Measurements from ENCODE around the gene STK10.

Gene STK10

DNA sequence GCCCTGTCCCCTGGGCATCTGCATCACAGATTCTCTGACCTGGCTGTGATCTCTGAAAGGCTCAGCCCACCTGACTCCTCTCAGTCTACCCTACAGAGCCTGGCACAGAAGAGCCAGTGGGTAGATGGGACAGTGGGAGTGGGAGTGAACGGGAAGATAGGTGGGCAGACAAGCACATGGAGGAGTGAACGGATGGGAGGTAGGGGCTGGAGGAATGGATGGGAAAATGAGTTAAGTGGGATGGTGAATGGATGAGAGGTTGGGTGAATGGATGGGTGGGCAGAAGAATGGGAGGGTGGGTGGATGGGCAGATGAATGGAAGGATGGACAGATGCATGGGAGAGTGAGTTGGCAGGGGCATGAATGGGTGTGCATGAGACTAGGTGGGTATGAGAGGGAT lies 18.8 kb downstream of the STK10 start:
- Histone ChIP-seq H3K36me3 (no peaks in the 10 kb centered on the region), H3K4me3 (ENCODE audit: low read depth, low read length) (no peak overlapping the region), H3K27me3 (no peaks in the 10 kb centered on the region), H3K9me3 (no peaks in the 10 kb centered on the region), H3K4me1 (no peaks in the 10 kb centered on the region)
- TF ChIP-seq, protein P1, sequence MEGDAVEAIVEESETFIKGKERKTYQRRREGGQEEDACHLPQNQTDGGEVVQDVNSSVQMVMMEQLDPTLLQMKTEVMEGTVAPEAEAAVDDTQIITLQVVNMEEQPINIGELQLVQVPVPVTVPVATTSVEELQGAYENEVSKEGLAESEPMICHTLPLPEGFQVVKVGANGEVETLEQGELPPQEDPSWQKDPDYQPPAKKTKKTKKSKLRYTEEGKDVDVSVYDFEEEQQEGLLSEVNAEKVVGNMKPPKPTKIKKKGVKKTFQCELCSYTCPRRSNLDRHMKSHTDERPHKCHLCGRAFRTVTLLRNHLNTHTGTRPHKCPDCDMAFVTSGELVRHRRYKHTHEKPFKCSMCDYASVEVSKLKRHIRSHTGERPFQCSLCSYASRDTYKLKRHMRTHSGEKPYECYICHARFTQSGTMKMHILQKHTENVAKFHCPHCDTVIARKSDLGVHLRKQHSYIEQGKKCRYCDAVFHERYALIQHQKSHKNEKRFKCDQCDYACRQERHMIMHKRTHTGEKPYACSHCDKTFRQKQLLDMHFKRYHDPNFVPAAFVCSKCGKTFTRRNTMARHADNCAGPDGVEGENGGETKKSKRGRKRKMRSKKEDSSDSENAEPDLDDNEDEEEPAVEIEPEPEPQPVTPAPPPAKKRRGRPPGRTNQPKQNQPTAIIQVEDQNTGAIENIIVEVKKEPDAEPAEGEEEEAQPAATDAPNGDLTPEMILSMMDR (IDR thresholded peaks at IDR 0.05; ENCODE audit: low read depth, low read length) = no peak
- no peak for DNase-seq

- Histone ChIP-seq H3K36me3 (no peaks in the 10 kb centered on the region), H3K27me3 (no peaks in the 10 kb centered on the region), H3K9me3 (no peaks in the 10 kb centered on the region), H3K4me3 (ENCODE audit: low read depth, low read length) (no peak overlapping the region), H3K4me1 (no peaks in the 10 kb centered on the region)
- DNase-seq = no peak
- TF ChIP-seq, protein P1 (IDR thresholded peaks at IDR 0.05; ENCODE audit: low read depth, low read length) = no peak
Measured at GRCh38 chr5:172168311-172168710, 19.7 kb downstream of the STK10 start.

DNA sequence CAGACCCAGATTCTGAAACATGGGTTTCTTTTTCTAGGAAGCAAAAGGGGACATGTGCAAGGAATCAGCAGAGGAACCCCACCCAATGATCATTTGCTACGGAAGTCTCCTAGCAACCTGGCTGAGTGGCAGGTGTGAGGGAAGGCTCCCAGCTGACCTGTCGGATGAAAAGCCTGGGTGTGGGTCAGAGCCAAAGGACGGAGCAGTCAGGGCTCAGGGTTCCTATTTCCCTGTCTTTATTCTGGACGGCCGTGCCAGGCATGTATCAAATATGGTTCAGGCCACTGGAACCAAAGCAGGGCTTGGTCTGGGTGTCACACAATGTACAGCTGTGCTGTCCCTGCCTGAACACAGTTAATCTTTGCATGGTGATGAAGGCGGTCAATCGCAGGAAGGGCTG lies 20.1 kb downstream of the STK10 start:
- Histone ChIP-seq H3K27me3 (no peaks in the 10 kb centered on the region), H3K36me3 (no peaks in the 10 kb centered on the region), H3K4me3 (ENCODE audit: low read depth, low read length) (no peak overlapping the region), H3K9me3 (no peaks in the 10 kb centered on the region), H3K4me1 (no peaks in the 10 kb centered on the region)
- no peak for DNase-seq
- TF ChIP-seq, protein P1 (IDR thresholded peaks at IDR 0.05; ENCODE audit: low read depth, low read length) = no peak

GRCh38 chr5:172166030-172166826 lies 21.8 kb downstream of the STK10 start:
- H3K4me3 ChIP-seq (ENCODE audit: low read depth, low read length) = no peak overlapping the region
- TF ChIP-seq, protein P1 (IDR thresholded peaks at IDR 0.05; ENCODE audit: low read depth, low read length) = no peak
- no peaks in the 10 kb centered on the region for H3K27me3 ChIP-seq
- H3K36me3 ChIP-seq = no peaks in the 10 kb centered on the region
- H3K4me1 ChIP-seq = no peaks in the 10 kb centered on the region
- no peak for DNase-seq
- H3K9me3 ChIP-seq = no peaks in the 10 kb centered on the region

GRCh38 chr5:172165465-172165864 lies 22.6 kb downstream of the STK10 start:
- no peaks in the 10 kb centered on the region for H3K9me3 ChIP-seq
- H3K4me1 ChIP-seq = no peaks in the 10 kb centered on the region
- H3K36me3 ChIP-seq = no peaks in the 10 kb centered on the region
- no peaks in the 10 kb centered on the region for H3K27me3 ChIP-seq
- no peak for DNase-seq
- no peak overlapping the region for H3K4me3 ChIP-seq (ENCODE audit: low read depth, low read length)
- TF ChIP-seq, protein P1 (IDR thresholded peaks at IDR 0.05; ENCODE audit: low read depth, low read length) = no peak

GRCh38 chr5:172164769-172165212 lies 23.2 kb downstream of the STK10 start:
- Histone ChIP-seq H3K4me1 (no peaks in the 10 kb centered on the region), H3K27me3 (no peaks in the 10 kb centered on the region), H3K9me3 (no peaks in the 10 kb centered on the region), H3K36me3 (no peaks in the 10 kb centered on the region), H3K4me3 (ENCODE audit: low read depth, low read length) (no peak overlapping the region)
- DNase-seq = no peak
- TF ChIP-seq, protein P1 (IDR thresholded peaks at IDR 0.05; ENCODE audit: low read depth, low read length) = no peak
